ENCODE results near the gene ASCC3. TPM values are rescaled to one million over a fixed set of nuclear protein-coding genes. Genes with fewer than 3 reads are reported as not detected.

The ASCC3 gene
- total and polyA plus RNA-seq, 2 donors (not counting 1 experiment from before 2014, with no cell fraction given): 9.0 to 42.3 TPM

GRCh38 chr6:100462706-100463629, 418.2 kb downstream of the ASCC3 start:
- ATAC-seq (ENCODE audit: low read depth): no peak
- ChIA-PET POLR2A (no interaction called here), CTCF (no interaction called here)
- no peaks in the 10 kb centered on the region for H3K36me3 ChIP-seq (replicated peaks in 1 of 2; ENCODE audit: control extremely low read depth in 1 of 2, control insufficient read depth in 1 of 2, extremely low read depth in 1 of 2, insufficient read depth in 2 of 2, low read length in 1 of 2)
- 14% methylated on average over 2 of the region's 13 CpGs for WGBS (ENCODE audit: insufficient coverage)
- Mint-ChIP-seq H3K4me1 (peaks cover 18% of the 10 kb centered on the region), H3K4me3 (peak overlapping the region; percentile 13), H3K27me3 (peaks cover 76% of the 10 kb centered on the region), H3K27ac (peak overlapping the region; percentile 41), H3K9me3 (ENCODE audit: insufficient read depth) (peaks cover 3% of the 10 kb centered on the region)
- no peak overlapping the region for H2AFZ ChIP-seq (ENCODE audit: insufficient read depth, low read depth, low read length, poor library complexity, severe bottlenecking)
- H3K79me2 ChIP-seq (ENCODE audit: control insufficient read depth, insufficient read depth, low read length): no peaks in the 10 kb centered on the region
- H3K4me3 ChIP-seq (ENCODE audit: control extremely low read depth in 1 of 5, extremely low read depth in 1 of 5, insufficient read depth in 1 of 5, low read depth in 2 of 5, low read length in 4 of 5): no peak overlapping the region
- no peak overlapping the region for H3K4me2 ChIP-seq (replicated peaks; ENCODE audit: low read depth, low read length, poor library complexity, severe bottlenecking)
- H3K27me3 ChIP-seq (replicated peaks in 1 of 4; ENCODE audit: control extremely low read depth in 1 of 4, control insufficient read depth in 3 of 4, insufficient read depth in 4 of 4, low read length in 3 of 4): peaks cover 1 to 96% (median 89%) of the 10 kb centered on the region in 4 experiments
- H3K9me3 ChIP-seq (ENCODE audit: control extremely low read depth in 1 of 3, control insufficient read depth in 2 of 3, insufficient read depth in 1 of 3, low read length in 2 of 3): peaks cover 7 to 62% (median 21%) of the 10 kb centered on the region in 3 donors
- H3K27ac ChIP-seq (ENCODE audit: low read length in 2 of 2): no peak overlapping the region
- H4K20me1 ChIP-seq (ENCODE audit: control insufficient read depth, insufficient read depth, low read length, poor library complexity, severe bottlenecking): no peaks in the 10 kb centered on the region
- no peak for DNase-seq
- TF ChIP-seq CTCF (IDR thresholded peaks at IDR 0.05) (no peak), EZH2 (IDR thresholded peaks at IDR 0.05; ENCODE audit: borderline replicate concordance, insufficient read depth, low read depth, low read length, poor library complexity, severe bottlenecking) (no peak)
- H3K4me1 ChIP-seq (ENCODE audit: control insufficient read depth in 2 of 2, insufficient read depth in 2 of 2, low read length in 2 of 2): peaks cover 27 to 48% of the 10 kb centered on the region in 2 donors
- no peak overlapping the region for H3K9ac ChIP-seq (ENCODE audit: low read length)
- intact Hi-C loops (cut with micrococcal nuclease): no loop called here
